ENCODE measurements around the gene BEX3.
"Not testable (repeated sequence)": the region's sequence is repeated elsewhere in the genome, so short reads cannot be mapped to it uniquely, and the experiment has no call there.

The BEX3 gene

GRCh38 chrX:103376118-103376978, at the start of gene BEX3:
Gene BEX3 (plus strand): TSS chrX:103376538. CDS start chrX:103377522, 984 bp downstream.
- DNase-seq, result peak; percentile 64

- no peak for DNase-seq
These were observed 46.3 kb upstream of the BEX3 start, which contains the start of gene TCEAL7 for GRCh38 chrX:103329991-103330390. Gene TCEAL7 (plus strand): TSS chrX:103330239. CDS start chrX:103331404, 1,165 bp downstream.

GRCh38 chrX:103330681-103331288, 45.6 kb upstream of the BEX3 start:
- DNase-seq, result no peak

GRCh38 chrX:103338663-103339062, 37.7 kb upstream of the BEX3 start:
- DNase-seq, result no peak

- no peak for DNase-seq
These were observed 33.2 kb upstream of the BEX3 start for GRCh38 chrX:103343105-103343504.

GRCh38 chrX:103344606-103345005, 31.7 kb upstream of the BEX3 start:
- DNase-seq, result no peak

GRCh38 chrX:103347682-103348397, 28.5 kb upstream of the BEX3 start:
- DNase-seq, result no peak

- DNase-seq, result peak; percentile 74
These were observed 20.1 kb upstream of the BEX3 start, which contains the start of gene TCEAL9 for GRCh38 chrX:103356130-103356798. Gene TCEAL9 (plus strand): TSS chrX:103356506. CDS start chrX:103357685, 1,179 bp downstream.

- no peak for DNase-seq
These were observed 19.5 kb upstream of the BEX3 start for GRCh38 chrX:103356858-103357257.

- DNase-seq, result no peak
These were observed 18.5 kb upstream of the BEX3 start for GRCh38 chrX:103357871-103358270.

GRCh38 chrX:103359605-103360004, 16.7 kb upstream of the BEX3 start:
- DNase-seq, result not testable (repeated sequence)

GRCh38 chrX:103360092-103360491, 16.2 kb upstream of the BEX3 start:
- no peak for DNase-seq

- no peak for DNase-seq
These were observed 15.4 kb upstream of the BEX3 start for GRCh38 chrX:103360916-103361315.

- DNase-seq, result no peak
These were observed 14.5 kb upstream of the BEX3 start for GRCh38 chrX:103361798-103362197.

- no peak for DNase-seq
These were observed 13.9 kb upstream of the BEX3 start for GRCh38 chrX:103362474-103362873.

- DNase-seq, result no peak
These were observed 13.3 kb upstream of the BEX3 start for GRCh38 chrX:103363046-103363445.

- DNase-seq, result no peak
These were observed 8.8 kb upstream of the BEX3 start for GRCh38 chrX:103367502-103367901.

- no peak for DNase-seq
These were observed 6.9 kb upstream of the BEX3 start for GRCh38 chrX:103369479-103369878.

- no peak for DNase-seq
These were observed 3.5 kb upstream of the BEX3 start for GRCh38 chrX:103372886-103373285.

GRCh38 chrX:103373581-103373980, 2.8 kb upstream of the BEX3 start:
- DNase-seq, result no peak

- DNase-seq, result no peak
These were observed 614 bp downstream of the BEX3 start for GRCh38 chrX:103376979-103377324.

- no peak for DNase-seq
These were observed 2.7 kb downstream of the BEX3 start for GRCh38 chrX:103378990-103379389.

- no peak for DNase-seq
These were observed 6.5 kb downstream of the BEX3 start for GRCh38 chrX:103382877-103383276.

Measured in NCI-H2081 treated with DMSO at 0.1 percent for 48 hours (cell line).